SKM-1 treated with dmso at 0.1 percent for 144 hours (cell line): ENCODE data around the gene ATAD3A.

Experiments used
- DNase-seq: peaks from one replicate; lab custom pipeline; 2025; ENCODE audit not compliant: unreplicated experiment; lab: John Stamatoyannopoulos, UW

ATAD3A gene

DNA sequence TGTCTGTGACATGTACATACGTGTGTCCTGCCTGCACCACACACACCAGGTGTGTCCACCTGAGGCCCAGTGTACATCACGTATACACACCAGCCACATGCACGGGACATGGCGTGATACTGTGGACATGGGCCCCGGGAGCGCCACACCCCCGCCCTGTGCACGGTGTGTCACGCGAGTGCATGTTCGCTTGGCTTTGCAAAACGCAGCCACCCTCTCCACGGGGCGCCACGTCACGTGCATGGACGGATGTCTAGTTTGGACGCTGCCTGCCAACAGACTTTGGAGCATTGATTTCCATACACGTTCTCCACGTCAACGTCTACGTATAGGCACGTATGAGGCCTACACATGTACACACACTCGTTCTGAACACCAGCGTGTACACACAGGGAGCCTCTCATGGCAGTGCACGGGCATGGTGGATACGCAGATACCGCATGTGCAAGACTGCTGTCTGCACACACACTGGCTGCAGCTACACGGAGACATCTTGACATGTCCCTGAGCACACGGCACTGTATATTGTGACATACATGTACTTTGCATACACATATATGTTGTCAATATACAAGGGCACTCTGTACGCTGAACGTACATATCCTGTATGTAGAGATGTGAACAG lies 25.8 kb downstream of the ATAD3A start:
- DNase-seq, result no peak

DNA sequence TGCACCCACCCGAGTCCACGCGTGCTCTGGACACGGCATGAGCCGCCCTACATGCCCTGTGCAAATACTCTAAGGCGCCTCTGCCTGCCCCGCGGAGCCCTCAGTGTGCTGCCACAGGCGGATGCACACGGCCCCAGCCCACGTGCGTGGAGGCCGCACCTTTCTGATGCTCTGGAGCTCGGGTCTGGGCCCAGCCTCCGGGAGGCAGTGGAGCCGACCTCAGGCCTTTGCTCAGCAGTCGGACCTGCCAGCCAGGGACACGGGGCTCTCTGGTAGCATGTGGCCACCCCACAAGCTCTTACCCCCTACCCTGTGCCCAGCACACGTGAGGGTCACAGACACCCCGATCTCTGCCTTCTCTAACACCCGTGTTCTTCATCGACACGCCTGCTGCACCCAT lies 26.4 kb downstream of the ATAD3A start:
- no peak for DNase-seq

DNA sequence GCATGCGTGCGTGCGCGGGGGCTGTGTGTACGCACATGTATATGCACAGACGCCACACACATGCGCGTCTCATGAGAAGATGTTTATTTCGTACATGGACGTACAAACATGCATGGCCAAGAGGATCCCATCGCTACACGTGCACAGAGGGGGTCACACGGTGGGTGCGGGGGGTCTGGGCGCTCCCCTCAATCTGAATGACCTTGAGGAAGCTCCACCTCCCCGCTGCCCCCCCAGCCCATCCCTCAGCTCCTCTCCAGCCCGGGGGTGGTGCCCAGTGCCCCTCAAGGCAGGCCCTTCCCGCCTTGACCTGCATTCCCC lies 27.0 kb downstream of the ATAD3A start:
- DNase-seq, result no peak

DNA sequence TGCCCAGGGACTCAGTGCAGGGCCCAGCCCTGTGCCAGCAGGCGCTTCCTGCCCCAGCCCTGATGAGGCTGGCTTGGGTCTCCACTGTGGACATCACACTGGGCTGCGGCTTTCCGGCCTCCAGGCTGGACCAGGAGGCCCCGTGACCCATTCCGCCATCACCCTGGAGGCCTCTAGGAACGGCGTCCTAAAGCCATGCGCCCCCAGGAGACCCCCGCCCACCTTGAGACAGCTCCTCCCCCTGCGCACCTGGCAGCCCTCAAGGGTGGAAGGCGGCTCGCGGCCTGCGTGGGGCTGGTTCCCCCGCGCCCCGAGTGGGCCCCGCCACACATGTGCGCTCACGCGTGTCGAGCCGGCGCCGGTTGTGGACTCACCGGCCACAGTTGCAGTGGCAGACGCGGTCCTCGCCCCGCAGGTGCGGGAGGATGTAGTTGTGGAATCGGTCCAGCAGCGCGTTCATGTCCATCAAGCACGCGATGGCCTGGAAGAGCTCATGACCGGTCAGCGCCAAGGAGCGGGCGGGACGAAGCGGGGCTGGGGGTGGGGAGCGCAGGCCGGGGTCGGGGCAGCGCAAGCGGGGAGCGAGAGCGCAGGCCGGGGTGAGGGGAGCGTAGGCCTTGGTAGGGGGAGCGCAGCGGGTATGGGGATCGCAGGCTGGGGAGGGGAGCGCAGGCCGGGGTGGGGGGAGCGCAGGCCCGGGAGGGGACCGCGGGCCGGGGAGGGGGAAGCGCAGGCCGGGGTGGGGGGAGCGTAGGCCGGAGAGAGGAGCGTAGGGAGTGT lies 27.5 kb downstream of the ATAD3A start:
- DNase-seq, result no peak

DNA sequence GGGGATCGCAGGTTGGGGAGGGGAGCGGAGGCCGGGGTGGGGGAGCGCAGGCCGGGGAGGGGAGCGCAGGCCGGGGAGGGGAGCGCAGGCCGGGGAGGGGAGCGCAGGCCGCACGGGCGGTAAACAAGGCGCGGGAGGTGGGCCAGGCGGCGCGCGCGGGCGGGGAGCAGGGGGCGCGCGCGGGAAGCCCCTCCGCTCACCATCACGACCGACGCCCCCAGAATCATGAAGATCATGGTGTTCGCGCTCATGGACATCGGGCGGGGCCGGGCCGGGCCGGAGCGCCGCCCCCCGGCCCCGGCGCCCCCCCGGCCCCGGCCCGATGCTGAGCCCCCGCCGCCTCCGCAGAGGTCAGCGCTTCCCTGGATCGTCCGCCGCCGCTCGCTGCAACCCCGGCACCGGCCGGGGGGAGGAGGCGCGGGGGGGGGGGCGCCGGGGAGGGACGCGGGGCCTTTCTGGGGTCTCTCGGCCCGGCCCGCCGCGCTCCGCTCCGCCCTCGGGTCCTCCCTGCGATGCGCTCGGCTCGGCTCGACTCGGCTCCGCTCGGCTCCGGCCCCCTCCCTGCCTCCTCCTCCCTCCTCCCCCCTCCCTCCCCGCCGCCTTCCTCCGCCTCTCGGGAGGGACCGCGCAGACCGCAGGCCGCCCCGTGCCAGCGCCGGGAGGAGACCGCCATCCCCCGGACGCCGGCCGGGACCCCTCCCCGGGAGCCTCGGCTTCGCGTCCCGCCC lies 28.3 kb downstream of the ATAD3A start, which contains the start of gene TMEM240:
Gene TMEM240 (minus strand): TSS at position 535 of the 728 bp plus-strand sequence. CDS start 278 bp downstream, at position 257.
- no peak for DNase-seq

DNA sequence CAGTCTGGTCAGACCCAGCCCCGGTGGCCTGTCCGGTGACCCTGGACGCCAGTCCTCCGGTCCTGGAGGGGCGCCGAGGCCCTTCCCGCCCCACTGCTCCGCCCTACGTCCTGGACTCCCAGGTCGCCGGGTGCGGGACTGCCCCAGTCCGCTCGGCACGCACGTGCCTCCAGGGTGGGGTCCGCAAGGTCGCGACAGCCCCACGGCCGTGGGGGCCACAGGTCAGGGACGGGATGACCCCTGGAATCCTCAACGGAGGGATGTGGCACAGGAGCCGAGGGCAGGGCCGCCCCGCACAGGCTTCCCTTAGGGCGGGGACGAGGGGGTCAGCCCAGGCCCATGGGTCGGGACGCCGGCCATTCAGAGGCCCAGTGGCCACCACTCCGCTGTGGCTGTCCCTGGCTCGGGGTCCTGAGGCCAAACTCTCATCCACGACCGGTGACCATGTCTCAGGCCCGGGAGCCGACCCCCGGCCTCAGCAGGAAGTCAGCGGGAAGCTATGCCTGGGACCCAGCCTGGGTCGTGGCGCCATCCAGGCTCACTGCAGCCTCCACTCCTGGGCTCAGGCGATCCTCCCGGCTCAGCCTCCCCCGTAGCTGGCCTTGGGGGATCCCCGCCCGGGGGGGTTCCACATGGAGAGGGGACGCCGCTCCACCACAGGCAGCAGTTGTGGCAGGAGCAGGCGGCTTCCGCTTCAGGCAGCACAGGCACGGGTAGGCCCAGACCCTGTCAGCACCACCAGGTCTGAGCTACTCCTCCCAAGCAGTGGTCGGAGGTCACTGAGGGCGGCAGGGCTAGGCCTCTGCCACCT lies 29.1 kb downstream of the ATAD3A start:
- DNase-seq, result no peak

DNA sequence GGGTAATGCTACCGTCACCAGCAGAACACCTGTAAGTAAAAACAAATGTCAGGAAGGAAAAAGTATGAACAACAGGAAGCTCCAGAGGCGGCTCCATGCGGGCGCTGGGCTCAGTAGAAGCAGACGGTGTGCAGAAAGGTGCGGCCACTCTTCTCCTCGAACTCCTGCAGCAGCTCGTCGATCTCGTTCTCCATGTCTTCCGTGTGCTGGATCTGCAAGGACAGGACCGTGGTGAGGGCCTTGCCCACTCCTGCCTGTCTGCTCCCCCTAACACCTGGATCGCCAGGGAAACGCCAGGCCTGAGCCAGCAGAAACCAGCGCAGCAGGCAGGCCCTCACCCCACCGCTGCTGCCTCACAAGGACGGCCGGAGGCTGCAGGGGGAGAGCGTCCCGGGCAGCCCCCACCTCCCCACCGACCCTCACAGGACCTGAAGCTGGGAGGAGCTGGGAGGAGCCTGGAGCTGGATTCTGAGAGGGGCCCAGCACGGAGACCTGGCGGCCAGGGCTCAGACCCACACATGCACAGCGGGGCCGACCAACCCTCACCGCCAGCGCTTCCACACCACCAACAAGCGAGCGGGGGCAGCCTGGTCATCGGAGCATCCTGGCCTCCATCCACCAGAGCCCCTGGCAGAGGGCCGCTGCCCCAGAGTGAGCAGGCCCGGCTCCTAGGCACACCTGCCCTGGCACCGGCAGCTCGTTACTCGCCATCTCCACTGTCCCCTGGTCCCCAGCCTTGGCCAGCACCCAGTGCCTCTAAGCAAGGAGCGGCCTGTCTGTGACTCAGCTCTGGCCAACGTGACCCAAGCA lies 30.2 kb downstream of the ATAD3A start:
- DNase-seq, result no peak

DNA sequence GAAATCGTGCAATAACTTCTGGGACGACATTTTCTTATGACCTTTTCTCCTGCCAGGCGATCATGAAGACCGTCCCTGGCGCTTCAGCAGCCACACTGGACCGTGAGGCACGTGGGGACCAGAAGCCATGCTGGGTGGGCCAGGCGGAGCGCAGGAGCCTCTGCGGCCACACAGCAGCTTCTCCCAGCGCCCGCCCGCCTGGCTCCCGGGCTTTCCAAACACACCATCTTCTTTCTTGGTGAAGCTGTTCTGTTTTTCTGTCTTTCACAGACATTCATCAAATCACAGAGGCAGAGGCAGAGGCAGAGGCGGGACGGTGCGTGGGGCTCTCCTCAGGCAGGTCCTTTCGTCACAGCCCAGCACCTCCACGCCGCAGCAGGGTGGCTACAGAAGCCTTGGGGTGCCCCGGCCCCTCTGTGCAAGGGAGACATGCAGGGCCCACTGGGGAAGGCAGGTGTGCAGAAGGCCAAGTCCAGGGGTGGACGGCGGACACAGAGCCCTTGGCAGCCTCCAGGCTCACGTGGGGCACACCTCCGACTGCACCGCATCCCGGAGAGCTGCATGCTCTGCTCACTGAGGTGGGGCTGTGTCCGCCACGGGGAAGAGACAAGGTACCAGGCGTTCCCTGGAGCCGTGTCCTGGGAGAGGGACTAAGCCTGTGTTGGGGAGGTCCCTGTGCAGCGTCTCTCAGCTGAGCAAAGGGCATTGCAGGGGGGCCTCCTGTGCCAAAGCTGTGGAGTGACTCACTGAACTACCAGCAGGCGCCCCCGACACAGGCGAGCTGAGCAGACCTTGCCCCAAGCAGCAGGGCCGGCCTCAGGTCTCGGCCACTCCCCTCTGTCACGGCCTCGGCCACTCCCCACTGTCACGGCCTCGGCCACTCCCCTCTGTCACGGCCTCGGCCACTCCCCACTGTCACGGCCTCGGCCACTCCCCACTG lies 31.1 kb downstream of the ATAD3A start:
- DNase-seq, result no peak

DNA sequence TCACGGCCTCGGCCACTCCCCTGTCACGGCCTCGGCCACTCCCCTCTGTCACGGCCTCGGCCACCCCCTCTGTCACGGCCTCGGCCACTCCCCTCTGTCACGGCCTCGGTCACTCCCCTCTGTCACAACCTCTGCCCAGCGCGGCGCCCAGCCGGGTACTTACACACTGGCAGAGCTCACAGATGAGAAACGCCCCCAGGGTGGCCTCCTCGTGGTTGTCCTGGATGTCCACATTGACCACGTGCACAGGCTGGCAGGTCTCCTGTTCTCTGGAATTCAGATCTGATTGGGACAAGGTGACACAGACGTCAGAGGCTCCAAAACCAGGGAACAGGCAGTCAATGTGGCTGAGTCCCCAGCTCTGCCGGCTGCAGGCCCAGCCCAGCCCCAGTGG lies 31.7 kb downstream of the ATAD3A start:
- DNase-seq, result no peak

DNA sequence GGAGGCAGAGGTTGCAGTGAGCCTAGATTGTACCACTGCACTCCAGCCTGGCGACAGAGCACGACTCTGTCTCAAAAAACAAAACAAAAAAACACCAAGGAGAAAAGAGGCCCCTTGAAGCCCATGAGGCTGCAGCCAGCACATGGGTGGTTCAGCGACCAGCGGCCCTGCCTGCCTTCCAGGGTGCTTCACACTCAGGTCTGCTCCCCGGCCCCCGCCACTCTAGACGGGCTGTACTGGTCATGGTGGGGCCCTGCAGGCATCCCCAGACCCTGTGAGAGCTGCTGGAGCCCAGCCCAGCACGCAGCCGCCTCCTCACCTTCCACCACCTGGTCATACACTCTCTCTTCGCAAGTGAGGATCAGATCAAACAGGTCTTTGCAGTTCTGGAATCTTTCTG lies 32.6 kb downstream of the ATAD3A start:
- DNase-seq, result no peak

DNA sequence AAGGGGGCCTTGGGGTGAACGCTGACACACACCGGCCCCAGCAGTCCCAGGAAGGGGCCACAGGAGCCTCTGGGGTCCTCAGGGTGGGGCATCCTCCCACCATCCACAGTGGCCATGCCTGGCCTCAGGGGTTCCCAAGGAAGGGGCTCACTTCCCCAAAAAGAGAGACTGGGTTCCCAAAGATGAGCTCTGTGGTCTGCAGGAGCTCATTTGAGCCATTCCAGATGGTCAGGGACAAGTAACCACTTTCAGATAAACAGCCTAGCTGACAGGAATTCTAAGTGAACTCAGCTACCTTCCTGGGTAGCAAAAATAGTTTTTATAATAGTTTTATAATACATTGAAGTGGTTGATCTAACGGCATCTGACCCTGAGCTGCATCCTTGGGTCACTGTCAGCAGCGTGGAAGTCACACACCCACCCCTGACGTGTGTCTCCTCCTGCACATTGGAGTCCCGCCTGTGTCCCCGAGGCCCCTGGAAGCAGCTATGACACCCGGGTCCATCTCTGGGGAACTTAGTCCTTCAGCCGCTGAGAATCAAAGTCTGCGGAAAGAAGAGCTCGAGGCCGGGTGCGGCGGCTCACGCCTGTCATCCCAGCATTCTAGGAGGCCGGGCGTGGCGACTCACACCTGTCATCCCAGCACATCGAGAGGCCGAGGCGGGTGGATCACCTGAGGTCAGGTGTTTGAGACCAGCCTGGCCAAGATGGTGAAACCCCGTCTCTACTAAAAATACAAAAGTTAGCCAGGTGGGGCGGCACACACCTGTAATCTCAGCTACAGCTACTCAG lies 34.2 kb downstream of the ATAD3A start:
- no peak for DNase-seq

DNA sequence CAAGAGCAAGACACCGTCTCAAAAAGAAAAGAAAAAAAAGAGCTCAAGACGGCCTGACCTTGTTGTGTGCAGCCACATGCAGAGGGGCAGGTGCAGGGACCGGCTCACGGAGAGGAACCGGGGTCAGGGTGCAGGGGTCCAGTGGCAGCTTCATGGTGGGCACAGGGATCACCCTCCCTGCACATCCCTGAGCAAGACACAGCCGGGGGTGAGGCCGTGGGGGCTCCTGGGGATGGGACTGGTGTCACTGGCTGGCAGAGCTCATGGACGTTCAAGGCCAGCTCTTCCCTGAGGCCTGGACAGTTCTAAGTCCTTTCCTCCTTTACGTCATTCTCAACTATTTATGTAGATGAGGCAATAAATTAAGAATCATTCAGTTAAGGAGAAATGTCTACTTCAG lies 35.0 kb downstream of the ATAD3A start:
- DNase-seq, result no peak

DNA sequence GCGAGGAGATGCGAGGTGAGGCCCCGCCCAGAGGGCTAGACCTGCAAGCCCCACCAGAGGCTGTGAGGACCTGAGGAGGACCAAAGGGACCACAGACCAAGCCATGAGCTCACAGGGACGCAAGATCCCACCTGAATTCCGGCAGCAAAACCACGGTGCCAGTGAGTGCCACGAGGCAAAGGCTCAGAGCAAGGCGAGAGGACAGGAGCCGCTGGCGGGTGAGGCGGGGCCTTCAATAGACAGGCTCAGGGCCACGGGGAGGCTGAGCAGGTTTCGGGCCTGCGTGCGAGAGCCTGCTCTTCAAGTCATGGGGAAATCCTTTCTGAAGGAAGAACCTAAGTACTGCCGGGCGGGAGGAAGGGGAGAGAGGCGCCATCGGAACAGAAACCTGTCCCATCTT lies 35.5 kb downstream of the ATAD3A start:
- DNase-seq, result no peak

DNA sequence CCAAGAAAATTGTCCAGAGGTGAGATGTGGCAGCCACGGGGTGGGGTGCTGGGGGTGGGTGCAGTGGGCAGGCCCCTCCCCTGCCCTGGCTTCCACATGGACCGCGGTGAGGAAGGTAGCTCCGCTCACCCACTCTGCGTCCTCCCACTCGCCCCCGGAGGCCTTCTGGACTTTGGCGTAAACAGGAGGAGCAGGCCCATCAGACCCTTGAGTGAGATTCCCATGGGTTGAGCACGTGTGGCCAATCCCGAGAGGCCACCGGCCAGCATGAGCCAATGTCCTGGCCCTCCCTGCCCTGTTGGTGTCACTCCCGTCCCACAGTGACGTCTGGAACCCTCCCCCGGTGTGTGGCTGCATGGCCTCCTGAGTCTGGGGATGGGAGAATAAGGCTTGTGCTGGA lies 36.6 kb downstream of the ATAD3A start:
- DNase-seq, result no peak

DNA sequence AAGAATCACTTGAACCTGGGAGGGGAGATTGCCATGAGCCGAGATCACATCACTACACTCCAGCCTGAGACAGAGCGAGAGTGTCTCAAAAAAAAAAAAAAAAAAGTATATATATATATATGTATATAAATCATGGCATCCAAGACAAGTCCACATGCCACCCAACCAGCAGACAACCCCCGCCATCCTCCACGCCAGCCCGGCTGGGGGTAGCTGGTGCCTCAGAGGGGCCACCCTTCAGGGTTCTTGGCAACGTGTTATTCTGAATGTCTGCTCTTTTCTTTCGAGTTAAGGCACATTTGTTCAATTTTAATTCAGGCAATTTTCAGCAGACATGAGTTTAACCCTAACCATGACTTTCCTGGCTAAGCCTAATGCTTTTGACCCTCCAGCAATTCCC lies 38.1 kb downstream of the ATAD3A start:
- no peak for DNase-seq

DNA sequence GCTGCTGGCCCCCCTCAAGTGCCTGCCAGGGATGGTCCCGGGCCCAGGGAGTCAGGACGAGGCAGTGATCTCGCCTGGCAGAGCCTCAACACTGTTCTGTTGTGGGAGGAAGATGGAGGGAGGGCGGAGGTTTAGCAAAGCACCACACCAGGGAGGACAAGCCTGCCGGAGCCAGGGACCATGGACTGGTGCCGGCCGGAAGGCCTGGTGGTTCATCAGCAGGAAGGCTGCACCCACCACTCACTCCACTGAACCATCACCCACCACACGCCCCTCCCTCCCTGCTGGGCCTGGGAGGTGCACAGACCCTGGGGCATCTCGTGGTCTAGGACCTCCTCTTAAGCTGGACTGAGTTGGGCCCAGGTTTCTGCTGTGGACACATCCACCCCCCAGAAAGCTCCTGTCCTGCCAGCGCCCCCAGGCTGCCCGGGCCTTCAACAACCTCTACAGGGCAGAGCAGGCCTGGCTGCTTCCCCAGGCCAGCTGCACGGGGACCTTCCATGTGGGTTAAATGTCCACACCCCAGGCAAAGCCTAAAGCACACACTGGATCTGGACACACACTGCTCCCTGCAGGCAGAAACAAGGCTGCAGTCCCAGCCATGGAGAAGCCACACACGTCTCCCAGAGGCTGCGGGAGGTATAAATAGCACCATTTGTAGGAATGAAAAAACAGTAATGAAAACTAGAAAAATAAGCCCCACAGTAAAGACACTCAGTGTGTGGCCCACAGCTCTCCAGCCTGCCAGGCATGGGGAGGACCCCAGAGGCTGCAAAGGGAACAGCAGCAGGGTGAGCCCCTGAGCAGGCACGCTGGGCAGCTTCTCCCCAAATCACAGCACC lies 38.9 kb downstream of the ATAD3A start:
- no peak for DNase-seq

DNA sequence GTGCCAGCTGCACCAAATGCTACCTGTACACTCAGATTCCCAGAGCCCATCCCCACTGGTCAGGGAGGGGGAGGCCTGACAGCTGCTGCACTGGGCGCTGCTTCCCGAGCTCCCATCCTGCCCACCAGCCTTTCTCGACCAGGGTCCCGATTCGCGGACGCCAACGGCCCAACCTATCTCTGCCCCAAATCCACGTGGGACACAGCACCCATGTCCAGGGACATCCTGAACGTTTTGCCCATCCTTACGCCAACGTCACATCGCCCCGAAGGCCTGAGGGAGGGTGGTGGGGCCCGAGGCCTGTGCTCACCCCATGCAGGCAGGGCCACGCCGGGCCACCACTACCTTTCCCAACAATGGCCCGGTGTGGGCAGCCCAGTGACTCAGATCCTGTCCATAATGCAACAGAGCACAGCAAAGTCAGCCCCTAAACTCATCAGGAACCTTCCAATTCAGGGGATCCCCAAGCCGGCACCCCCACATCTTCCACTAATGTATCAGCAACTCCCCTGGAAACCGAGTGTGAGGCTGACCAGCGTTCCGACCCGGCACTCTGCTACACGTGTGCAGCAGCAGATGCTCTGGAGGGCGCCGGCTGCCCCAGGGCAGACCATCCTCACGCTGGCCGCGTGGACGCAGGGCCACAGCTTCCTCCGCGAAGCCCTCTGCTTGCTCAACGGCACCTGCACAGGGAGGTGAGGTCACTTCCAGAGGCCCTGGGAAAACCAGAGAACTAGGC lies 39.7 kb downstream of the ATAD3A start:
- no peak for DNase-seq
